ENCODE results near the gene MFSD6L. TPM values are rescaled to one million over a fixed set of nuclear protein-coding genes. Genes with fewer than 3 reads are reported as not detected.

Gene MFSD6L
- total and polyA plus RNA-seq, 12 donors = 0.06 to 0.24 (median 0.13) TPM; not detected in 7

DNA sequence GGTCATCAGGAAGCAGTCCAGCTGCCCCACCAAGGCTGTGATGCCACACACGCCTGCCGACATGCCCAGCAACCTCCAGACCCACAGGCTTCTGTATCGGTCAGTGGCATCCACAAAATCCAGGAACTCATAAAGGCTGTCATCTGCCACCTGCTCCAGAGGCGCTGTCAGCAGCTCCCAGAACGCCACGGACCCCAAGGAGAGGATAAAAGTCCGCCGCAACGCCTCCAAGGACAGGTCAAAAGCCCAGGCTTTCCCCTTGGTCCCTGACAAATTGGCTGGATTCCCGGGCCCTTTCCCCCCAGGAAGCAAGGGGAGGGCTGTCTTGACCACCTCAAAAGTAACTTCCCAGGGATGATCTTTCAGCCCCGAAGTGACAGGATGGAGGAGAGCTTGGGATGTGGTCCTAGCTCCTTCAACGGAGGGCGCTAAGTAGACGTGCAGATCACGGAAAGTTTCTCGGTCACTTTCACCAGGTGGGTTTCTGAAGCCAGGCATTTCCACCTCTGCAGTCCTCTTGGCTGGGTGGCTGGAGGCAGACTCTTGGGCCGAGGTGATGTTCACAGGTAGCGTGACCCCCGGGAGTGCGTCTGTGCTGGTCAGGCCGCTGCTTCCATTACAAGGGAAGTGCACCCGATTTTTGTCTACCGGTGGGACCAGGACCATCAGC lies 854 bp downstream of the MFSD6L start:
- no peaks in the 10 kb centered on the region for H3K4me1 ChIP-seq (replicated peaks in 1 of 2)
- no peaks in the 10 kb centered on the region for H3K36me3 ChIP-seq (replicated peaks in 1 of 2)
- intact Hi-C loops (cut with DNase I) = no loop called here
- H3K4me3 ChIP-seq = no peak overlapping the region
- no peak overlapping the region for H3K27ac ChIP-seq
- TF ChIP-seq POLR2A (IDR thresholded peaks at IDR 0.05) (no peak), CTCF (IDR thresholded peaks at IDR 0.05) (no peak)
- no peaks in the 10 kb centered on the region for H3K9me3 ChIP-seq (replicated peaks in 1 of 3)
- 70 to 84% (median 73%) methylated on average over 16 to 23 of the region's 23 CpGs for WGBS, 4 donors
- peaks cover 8% of the 10 kb centered on the region for H3K27me3 ChIP-seq
- no peak for DNase-seq

GRCh38 chr17:8797621-8798175 lies 1.5 kb downstream of the MFSD6L start:
- intact Hi-C loops (cut with DNase I) = no loop called here
- WGBS, 4 donors = 83 to 90% (median 85%) methylated on average over 10 to 14 of the region's 14 CpGs
- no peak for TF ChIP-seq POLR2A (IDR thresholded peaks at IDR 0.05)
- no peak for TF ChIP-seq CTCF (IDR thresholded peaks at IDR 0.05)

DNA sequence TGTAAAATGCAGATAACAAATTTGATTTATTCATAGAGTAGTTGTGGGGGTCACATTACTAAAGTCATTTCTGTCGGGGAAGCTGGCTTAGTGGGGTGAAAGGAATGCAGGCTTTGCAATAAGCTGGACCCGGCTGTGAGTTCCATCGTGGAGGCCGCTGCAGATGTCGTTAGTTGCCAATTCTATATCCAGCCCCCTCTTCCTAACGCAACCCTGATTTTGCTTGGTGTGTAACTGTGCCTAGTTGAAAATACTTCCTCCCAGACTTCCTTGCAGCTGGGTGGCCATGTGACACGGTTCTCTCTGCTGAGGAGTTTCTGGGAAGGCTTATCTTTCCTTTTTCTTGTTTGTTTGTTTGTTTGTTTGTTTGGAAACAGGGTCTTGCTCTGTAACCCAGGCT lies 4.5 kb downstream of the MFSD6L start:
- H3K9me3 ChIP-seq (replicated peaks in 1 of 3) = peaks cover 0 to 6% (median 0%) of the 10 kb centered on the region in 3 donors
- peak in 3 of 7 donors; percentile 39 to 62 (median 40) for DNase-seq
- no peaks in the 10 kb centered on the region for H3K4me1 ChIP-seq (replicated peaks in 1 of 2)
- no peaks in the 10 kb centered on the region for H3K36me3 ChIP-seq (replicated peaks in 1 of 2)
- TF ChIP-seq POLR2A (IDR thresholded peaks at IDR 0.05) (no peak), CTCF (IDR thresholded peaks at IDR 0.05) (no peak)
- intact Hi-C loops (cut with DNase I) = no loop called here
- WGBS, 4 donors = 41 to 44% (median 43%) methylated on average over 7 of the region's 7 CpGs
- no peak overlapping the region for H3K4me3 ChIP-seq
- H3K27ac ChIP-seq = peak overlapping the region in 2 of 5 donors; percentile 54 to 57
- peaks cover 8% of the 10 kb centered on the region for H3K27me3 ChIP-seq

More at GRCh38 chr17:8797621-8798175, 1.5 kb downstream of the MFSD6L start:
- no peak for DNase-seq
- no peak overlapping the region for H3K4me3 ChIP-seq
- H3K27me3 ChIP-seq = peaks cover 8% of the 10 kb centered on the region
- H3K36me3 ChIP-seq (replicated peaks in 1 of 2) = no peaks in the 10 kb centered on the region
- H3K27ac ChIP-seq = no peak overlapping the region
- no peaks in the 10 kb centered on the region for H3K4me1 ChIP-seq (replicated peaks in 1 of 2)
- no peaks in the 10 kb centered on the region for H3K9me3 ChIP-seq (replicated peaks in 1 of 3)

DNA sequence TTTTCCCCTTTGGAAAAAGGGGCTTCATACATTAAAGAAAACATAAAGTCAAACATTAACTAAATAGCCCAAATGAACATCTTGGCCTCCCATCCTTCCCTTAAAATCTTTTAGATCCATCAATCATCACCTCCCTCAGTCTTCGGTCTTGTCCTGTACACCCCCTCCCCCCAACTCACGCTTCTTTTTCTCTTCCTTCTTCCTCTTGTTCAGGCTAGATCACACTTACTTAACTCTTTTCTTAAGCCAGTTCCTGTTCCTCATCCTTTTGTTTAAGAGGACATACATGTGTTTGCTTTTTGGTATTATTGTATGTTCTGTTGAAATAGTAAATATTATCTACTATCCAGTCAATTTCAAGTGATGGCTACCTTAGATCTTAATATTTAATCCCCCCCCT lies 5.5 kb downstream of the MFSD6L start:
- 55 to 68% (median 63%) methylated on average over 2 of the region's 2 CpGs for WGBS, 4 donors
- peak overlapping the region in 2 of 5 donors; percentile 54 to 57 for H3K27ac ChIP-seq
- no peak for DNase-seq
- no peak overlapping the region for H3K4me3 ChIP-seq
- peaks cover 0 to 6% (median 0%) of the 10 kb centered on the region in 3 donors for H3K9me3 ChIP-seq (replicated peaks in 1 of 3)
- no peaks in the 10 kb centered on the region for H3K4me1 ChIP-seq (replicated peaks in 1 of 2)
- no peak for TF ChIP-seq CTCF (IDR thresholded peaks at IDR 0.05)
- TF ChIP-seq POLR2A (IDR thresholded peaks at IDR 0.05) = no peak
- intact Hi-C loops (cut with DNase I) = no loop called here
- no peaks in the 10 kb centered on the region for H3K36me3 ChIP-seq (replicated peaks in 1 of 2)
- H3K27me3 ChIP-seq = peaks cover under 1% of the 10 kb centered on the region

Measured in adrenal gland (tissue), 12 donors.